GM19455 (cell line): ENCODE measurements around the gene PDILT.

ENCODE experiments used
- ATAC-seq: cut with Tn5 transposase; IDR thresholded peaks from one replicate; pipeline ENCODE4 v1.9.1; 2021; ENCODE audit not compliant: unreplicated experiment

The PDILT gene

GRCh38 chr16:20409398-20410120, 5.0 kb upstream of the PDILT start, which contains the start of gene ACSM5:
Gene ACSM5, plus strand, starts transcription at chr16:20409534. Its CDS starts 1,951 bp downstream, at chr16:20411485.
- peak; percentile 32 for ATAC-seq

GRCh38 chr16:20402651-20403050, 1.9 kb downstream of the PDILT start:
- ATAC-seq: no peak

GRCh38 chr16:20401475-20402016, 3.0 kb downstream of the PDILT start:
- ATAC-seq: no peak

GRCh38 chr16:20401066-20401465, 3.5 kb downstream of the PDILT start:
- no peak for ATAC-seq

- ATAC-seq: no peak
Observed at GRCh38 chr16:20399185-20399584, 5.4 kb downstream of the PDILT start.

- ATAC-seq: no peak
Observed at GRCh38 chr16:20398603-20399002, 5.9 kb downstream of the PDILT start.

GRCh38 chr16:20397468-20398074, 7.0 kb downstream of the PDILT start:
- ATAC-seq: no peak

GRCh38 chr16:20396846-20397467, 7.6 kb downstream of the PDILT start:
- no peak for ATAC-seq

- no peak for ATAC-seq
Observed at GRCh38 chr16:20395946-20396345, 8.6 kb downstream of the PDILT start.

- no peak for ATAC-seq
Observed at GRCh38 chr16:20393801-20394577, 10.5 kb downstream of the PDILT start.

- ATAC-seq: no peak
Observed at GRCh38 chr16:20391045-20391444, 13.5 kb downstream of the PDILT start.

- ATAC-seq: no peak
Observed at GRCh38 chr16:20388854-20389253, 15.7 kb downstream of the PDILT start.

- no peak for ATAC-seq
Observed at GRCh38 chr16:20387978-20388377, 16.6 kb downstream of the PDILT start.

- no peak for ATAC-seq
Observed at GRCh38 chr16:20385844-20386832, 18.4 kb downstream of the PDILT start.

GRCh38 chr16:20383106-20384029, 21.2 kb downstream of the PDILT start:
- no peak for ATAC-seq

- ATAC-seq: no peak
Observed at GRCh38 chr16:20382202-20382948, 22.2 kb downstream of the PDILT start.

GRCh38 chr16:20380782-20381181, 23.8 kb downstream of the PDILT start:
- no peak for ATAC-seq

GRCh38 chr16:20377181-20377580, 27.4 kb downstream of the PDILT start:
- no peak for ATAC-seq
